Pons (tissue), 1 donor: ENCODE results near the gene SUMF1.
"Not testable (repeated sequence)": the region's sequence is repeated elsewhere in the genome, so short reads cannot be mapped to it uniquely, and the experiment has no call there.

Source experiments
- DNase-seq: peaks from one replicate; pipeline ENCODE4 v3.0.0-alpha.2; 2016; ENCODE audit warnings: low spot score

SUMF1 gene

GRCh38 chr3:4460334-4460733 is 6.7 kb downstream of the SUMF1 start:
- no peak for DNase-seq

- DNase-seq = no peak
These were observed 8.1 kb downstream of the SUMF1 start for GRCh38 chr3:4458961-4459360.

DNA sequence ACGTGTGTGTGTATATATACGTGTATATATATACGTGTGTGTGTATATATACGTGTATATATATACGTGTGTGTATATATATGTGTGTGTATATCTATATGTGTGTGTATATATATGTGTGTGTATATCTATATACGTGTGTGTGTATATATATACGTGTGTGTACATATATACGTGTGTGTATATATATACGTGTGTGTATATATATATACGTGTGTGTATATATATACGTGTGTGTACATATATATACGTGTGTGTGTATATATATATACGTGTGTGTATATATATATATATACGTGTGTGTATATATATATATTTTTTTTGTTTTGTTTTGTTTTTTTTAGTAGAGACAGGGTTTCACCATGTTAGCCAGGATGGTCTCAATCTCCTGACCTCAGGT is 10.3 kb downstream of the SUMF1 start:
- not testable (repeated sequence) for DNase-seq

DNA sequence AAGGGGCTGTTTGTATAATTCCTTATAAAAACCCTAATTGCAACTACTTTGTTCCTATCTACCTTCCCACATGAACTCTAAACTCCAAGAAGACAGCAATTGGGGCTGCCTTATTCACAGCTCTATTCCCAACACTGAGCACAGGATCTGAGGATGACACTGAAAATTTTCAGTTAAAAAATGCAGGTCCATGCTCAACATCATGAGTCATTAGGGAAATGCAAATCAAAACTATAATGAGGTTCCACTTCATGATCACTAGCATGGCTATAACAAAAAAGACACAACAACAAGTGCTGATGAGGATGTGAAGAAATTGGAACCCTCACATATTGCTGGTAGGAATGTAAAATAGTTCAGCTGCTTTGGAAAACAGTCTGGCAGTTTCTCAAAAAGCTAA is 12.9 kb downstream of the SUMF1 start:
- no peak for DNase-seq

- DNase-seq = no peak
These were observed 17.8 kb downstream of the SUMF1 start for GRCh38 chr3:4449043-4449805.

DNA sequence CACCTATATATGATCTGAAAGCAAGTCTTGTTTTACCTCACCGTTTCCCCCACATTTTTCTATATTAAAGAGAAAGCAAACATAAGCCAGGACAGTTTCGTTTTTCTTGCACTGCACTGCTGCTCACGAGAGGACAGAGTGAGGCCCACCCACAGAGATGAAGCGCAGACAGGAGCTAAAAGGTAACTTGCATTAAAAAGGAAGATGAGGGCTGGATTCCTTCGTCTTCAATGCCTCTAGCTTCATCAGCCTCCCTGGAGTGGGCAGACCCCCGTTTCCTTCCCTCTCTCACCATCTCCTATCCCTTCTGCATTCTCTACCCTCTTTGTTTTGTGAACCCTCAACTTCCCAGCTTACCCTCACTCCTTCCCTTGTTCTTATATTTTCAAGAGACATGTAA is 18.9 kb downstream of the SUMF1 start:
- no peak for DNase-seq

- no peak for DNase-seq
These were observed 19.6 kb downstream of the SUMF1 start for GRCh38 chr3:4447295-4447999.

GRCh38 chr3:4440951-4441350 is 26.1 kb downstream of the SUMF1 start:
- DNase-seq = no peak

DNA sequence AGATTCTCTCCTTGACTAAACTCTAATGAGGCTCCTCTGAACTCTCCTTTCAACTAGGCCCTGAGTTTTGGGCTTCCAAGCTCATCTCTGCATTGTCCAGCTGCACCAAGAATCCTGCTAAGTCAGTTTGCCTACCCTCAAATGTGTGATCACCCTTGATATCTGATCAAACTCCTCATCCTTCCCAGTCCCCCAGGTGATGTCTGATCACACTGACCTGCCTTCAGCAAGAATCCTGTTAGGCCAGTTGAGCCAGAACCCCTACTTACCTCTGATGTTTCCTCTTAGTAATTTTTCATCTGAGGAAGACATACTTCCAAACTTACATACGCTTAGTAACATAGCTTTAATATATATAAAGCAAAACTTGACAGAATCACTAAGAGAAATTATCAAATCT is 28.8 kb downstream of the SUMF1 start:
- DNase-seq = no peak

DNA sequence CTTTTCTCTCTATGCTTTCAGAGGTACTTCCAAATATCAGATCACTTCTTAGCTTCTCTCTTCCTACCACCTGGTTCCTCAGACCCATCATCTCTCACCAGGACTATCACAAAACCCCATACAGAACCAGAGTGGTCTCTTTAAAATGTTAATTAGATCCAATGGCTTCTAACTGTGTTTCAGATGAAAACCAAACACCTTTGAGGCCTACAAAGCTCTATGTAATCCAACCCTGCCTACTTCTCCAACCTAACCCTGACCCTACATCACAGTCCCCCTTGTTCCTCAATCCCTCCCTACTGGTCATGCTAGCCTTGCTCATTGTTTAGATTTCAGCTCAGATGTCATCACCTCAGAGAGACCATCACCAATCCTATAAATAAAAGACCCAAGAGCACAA is 34.8 kb downstream of the SUMF1 start:
- no peak for DNase-seq

GRCh38 chr3:4429648-4430350 is 37.3 kb downstream of the SUMF1 start:
- DNase-seq = no peak

- no peak for DNase-seq
These were observed 40.2 kb downstream of the SUMF1 start for GRCh38 chr3:4426782-4427344.

- DNase-seq = no peak
These were observed 40.7 kb downstream of the SUMF1 start for GRCh38 chr3:4426261-4426781.

DNA sequence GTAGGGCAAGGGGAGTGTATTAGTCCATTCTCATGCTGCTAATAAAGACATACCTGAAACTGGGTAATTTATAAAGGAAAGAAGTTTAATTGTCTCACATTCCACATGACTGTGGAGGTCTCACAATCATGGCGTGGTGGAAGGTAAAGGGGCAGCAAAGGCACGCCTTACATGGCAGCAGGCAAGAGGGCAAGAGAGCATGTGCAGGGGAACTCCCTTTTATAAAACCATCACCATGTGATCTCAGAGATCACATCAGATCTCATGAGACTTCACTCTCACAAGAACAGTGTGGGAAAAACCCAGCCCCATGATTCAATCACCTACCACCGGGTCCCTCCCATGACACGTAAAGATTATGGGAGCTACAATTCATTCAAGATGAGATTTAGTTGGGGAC is 41.4 kb downstream of the SUMF1 start:
- no peak for DNase-seq

DNA sequence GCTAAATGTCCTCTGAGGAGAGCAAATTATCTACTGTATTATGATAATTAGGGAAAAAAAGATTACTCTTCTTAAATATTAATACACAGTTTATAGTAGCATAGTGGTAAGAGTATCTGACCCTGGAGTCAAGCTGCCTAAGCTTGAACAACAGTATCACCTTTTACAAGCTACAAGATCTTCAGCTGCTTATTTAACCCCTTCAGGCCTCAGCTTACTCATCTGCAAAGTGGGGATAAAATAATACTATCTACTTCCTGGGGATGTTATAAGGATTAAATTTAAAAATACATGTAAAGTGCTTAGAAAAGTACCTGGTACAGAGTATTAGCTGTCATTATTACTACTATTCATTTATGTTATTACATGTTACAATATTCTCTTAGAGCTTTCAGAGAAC is 42.0 kb downstream of the SUMF1 start:
- no peak for DNase-seq

DNA sequence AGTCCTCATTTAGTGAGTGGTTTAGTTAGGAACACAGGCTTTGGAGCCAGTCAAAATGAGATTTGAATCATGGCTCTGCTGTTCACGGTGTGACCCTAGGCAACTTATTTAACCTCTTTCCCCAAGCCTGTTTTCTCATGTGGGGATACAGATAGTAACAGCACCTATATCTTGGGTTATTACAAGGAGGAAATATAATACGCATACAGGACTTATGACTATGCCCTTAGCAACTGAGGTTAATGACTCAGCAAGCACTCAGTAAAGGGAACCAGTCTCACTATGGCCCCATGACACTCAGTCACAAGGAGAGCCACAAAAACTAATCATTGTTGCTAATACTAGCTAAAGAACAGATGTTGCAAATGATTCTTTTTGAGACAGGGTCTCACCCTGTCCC is 45.9 kb downstream of the SUMF1 start:
- no peak for DNase-seq

- DNase-seq = no peak
These were observed 47.1 kb downstream of the SUMF1 start for GRCh38 chr3:4419920-4420319.

GRCh38 chr3:4419386-4419785 is 47.7 kb downstream of the SUMF1 start:
- DNase-seq = no peak

GRCh38 chr3:4418156-4418555 is 48.9 kb downstream of the SUMF1 start:
- DNase-seq = no peak

GRCh38 chr3:4417449-4417848 is 49.6 kb downstream of the SUMF1 start:
- peak; percentile 15 for DNase-seq

DNA sequence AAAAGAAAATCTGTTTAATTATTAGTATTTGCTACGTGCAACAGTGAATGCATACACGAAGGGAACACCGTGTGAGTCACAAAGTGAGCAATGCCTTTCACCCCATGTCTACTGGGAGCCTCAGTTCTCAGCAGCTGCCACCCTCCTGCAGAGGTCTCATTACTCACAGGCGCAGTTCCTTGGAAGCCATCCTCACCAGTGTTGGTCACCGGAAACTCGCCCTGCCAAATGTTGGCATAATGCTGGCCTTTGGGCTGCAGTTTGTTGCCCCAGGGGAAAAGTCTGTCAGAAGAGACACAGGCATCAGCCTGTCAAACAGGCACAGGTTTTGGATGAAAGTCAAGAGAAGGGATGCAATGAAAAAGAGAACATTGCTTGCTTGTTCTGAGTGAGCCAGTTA is 50.1 kb downstream of the SUMF1 start:
- peak; percentile 17 for DNase-seq

GRCh38 chr3:4416427-4416945 is 50.6 kb downstream of the SUMF1 start:
- no peak for DNase-seq
